HPDE6-E6E7 (cell line): ENCODE data around the gene HSD3B2.
"Not testable (repeated sequence)": the region's sequence is repeated elsewhere in the genome, so short reads cannot be mapped to it uniquely, and the experiment has no call there.

Source experiments
- DNase-seq: peaks from one replicate; pipeline ENCODE4 v3.0.0; 2011; ENCODE audit warnings: missing footprints; ENCODE audit errors: extremely low spot score

The HSD3B2 gene

DNA sequence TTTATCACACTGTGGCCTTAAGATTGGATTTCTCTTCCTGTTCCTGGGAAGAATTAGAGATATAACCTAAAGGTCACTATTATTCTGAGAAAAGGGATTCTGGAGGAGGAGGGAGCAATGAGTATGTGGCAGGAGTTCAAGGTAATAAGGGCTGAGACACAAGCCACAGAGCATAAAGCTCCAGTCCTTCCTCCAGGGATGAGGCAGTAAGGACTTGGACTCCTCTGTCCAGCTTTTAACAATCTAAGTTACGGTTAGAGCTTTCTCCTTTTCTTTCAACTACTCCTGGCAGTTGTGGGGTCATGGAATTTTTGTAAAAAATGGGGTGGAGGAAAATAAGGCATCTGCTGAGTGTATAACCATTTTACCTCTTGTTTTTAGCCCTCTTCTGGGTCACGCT, at the start of gene HSD3B2:
TSS of gene HSD3B2 (plus strand) at position 201 of the 400 bp plus-strand sequence. CDS start 270 bp downstream, outside the sequence.
- DNase-seq: no peak

DNA sequence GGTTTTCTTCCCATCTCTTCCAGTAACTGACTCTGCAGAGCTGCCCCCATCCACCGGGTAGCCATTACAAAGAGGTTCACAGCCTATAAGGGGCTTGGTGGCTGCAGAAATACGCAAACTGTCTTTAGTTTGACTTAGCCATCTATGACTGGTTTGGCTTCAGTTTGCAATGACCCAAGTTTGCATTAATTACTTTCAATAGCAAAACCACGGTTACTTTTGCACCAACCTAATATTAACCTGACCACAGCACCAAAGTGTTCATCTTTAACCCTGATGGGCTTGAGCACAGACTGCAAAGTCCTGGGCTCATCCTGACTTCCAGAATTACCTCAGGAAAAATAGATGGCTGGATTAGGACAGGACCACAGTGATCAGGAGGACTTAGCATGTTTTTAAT, 48.5 kb upstream of the HSD3B2 start:
- DNase-seq: no peak

DNA sequence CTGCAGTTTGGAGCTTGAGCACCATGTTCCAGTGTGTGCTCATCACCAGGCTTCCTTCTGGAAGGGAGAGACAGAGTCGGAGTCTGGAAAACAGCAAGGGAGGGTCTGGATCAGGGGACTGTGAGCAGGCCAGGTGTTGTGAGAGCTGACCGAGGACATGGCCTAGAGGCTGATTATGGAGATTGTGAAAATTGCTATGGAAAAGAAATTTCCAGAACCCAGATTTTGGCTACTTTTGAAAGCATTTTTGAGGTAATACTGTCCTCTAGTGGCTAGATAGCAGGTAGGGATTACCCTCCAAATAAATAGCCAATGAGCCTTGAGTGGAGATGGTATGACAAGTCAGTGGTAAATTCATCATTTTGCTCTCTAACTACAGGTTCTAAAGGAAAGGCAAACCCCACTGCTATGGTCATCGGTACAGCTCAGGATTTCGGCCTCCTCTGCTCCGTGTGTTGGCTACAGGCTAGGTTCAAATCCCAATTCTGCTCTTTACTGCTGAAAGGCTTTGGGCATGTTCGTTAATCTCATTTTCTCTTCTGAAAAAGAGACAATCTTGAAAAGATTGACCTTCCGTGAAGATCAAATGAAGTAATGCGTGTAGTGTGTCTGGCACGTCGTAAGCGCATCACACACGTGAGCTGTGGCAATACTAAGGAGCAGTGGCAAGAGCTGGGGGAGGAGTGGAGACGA, 47.4 kb upstream of the HSD3B2 start:
- DNase-seq: peak; percentile 40

DNA sequence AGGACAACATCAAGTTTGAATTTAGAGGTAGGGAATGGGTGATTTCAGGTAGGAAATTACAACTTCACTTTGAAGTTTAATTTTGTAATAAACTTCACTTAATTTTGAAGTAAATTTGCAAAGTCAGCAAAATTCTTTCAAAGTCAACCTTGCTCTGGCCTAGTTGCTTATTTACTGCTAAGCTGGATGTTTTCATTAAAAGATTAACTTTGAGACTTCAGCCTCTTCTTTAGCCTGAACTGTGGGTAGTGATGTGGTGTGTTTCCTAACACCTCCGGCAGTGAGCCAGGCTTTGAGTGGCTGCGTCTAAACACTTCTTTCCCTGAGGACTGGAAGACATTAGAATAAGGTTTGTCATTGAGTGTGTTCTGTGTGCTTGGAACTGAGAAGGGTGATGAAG, 46.4 kb upstream of the HSD3B2 start, which contains the start of gene HAO2:
TSS of gene HAO2 (plus strand) at position 232 of the 400 bp plus-strand sequence. CDS start 12,301 bp downstream, outside the sequence.
- DNase-seq: no peak

DNA sequence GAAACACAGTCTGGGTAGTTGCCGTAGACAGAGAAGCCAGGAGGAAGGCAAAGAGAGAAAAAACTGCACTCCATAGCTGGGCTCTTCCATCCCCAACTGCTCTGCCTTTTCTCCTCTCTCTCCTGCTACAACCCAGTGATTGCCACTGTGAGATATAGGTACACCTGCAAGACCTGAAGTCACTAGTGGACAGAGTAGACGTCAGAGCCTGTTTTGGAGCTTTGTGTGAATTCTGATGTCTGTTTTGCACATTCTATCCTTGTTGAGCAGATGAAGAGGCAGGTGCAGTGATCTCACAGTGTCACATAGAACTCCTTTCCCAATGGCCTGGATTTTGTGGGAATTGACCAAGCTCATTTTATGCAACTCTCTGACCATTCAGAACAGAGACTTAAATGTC, 44.2 kb upstream of the HSD3B2 start:
- DNase-seq: no peak

DNA sequence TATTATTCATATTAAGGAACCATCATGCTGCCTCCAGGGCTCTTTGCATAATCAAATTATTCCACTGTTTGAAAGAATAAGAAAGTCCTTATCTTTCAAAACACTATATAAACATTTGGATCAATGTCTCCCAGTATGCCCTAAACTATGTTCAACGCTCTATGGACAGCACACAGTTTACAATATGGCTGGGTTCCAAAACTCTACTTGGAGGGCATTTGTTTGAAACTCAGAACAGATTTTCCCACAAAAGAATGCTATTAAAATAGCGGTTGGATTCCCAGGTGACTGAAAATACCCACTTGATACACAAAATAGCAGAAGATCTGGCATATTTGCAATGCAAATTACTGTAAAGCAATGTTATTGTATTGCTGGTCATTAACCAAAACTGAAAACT, 43.1 kb upstream of the HSD3B2 start:
- DNase-seq: no peak

DNA sequence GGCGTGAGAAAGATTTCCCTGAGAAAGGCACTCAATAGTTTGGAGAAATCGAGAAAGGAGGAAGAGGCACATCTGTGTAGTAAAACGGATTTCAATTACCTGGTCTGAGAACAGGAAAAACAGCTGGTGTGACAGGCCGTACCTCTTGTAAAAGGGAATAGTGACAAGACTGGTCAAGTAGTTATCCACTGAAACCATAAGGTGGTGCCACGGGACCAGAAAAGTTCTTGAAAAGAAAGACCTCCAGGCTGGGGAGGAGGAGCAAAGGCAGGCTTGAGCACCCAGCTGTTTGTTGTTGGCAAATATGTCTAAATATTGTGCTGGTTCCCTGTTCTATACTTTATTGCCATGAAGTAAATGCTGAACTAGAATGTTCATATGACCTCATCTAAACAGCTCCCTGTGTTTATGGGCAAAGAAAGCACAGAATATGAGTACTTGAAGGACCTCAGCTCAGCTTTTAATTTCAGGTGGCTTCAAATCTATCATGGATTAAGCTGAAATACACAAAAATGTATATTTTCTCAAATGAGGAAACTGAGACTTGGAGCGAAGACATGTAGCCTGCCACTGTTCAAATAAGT, 42.4 kb upstream of the HSD3B2 start:
- DNase-seq: peak; percentile 44

DNA sequence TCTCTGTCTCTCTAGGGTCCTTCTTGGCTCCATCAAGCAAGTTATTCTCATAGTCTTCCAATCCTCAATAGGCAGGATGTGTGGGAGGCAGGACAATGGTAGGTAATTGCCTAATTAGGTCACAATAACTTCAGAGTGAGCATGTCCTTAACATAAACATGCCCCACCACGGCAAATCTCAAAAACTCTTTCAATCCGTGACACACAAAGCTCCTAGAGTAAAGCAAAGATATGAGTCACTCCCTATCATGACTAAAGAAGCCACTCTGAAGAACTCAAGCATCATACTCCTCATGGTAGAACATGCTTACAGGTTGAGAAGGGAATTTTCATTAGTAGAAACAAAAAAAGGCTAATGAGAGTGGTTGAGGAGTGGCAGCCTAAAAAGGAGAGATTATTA, 41.5 kb upstream of the HSD3B2 start:
- DNase-seq: peak; percentile 43

DNA sequence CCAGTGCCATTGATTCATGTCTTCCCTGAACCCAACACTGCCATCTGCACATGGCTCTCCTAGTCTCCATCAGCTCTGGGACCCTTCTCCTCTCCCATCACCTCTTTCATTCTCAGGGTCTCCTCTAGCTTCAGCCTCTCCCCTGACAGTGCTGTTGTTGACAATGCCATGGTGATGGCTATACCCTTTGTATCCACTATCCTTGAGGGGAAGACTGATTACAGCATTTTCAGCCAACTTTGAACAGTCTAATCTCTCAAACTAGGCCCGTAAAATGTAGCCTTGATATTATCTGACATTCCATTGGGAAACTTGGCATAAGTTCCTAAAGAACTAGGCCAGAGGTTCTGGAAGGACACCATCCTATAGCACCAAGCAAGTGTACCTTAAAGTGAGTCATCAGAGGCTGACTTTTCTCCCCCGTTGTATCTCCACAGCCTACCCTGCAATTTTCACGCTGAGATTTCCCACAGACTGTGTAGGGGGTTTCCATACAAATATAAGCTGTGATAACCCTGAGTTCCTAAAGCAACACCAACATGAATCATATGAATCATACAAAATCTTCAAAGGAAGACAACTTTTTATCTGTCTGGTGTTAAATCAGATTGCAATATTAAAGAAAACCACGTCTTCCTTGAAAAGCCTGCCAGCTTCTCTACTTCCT, 40.6 kb upstream of the HSD3B2 start:
- no peak for DNase-seq

DNA sequence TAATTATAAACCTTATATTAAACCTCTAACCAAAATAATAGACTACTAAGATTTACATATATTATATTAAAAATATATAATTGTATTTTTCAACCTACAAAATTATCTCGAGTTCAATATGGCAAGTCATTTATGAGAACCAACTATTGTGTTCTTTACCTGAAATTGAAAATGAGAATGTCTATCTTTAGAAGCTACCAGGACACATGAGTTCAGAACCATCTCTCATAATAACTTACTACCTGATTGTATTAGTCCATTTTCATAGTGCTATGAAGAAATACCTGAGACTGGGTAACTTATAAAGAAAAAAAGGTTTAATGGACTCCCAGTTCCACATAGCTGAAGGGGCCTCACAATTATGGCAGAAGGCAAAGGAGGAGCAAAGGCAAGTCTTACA, 39.6 kb upstream of the HSD3B2 start:
- DNase-seq: no peak

DNA sequence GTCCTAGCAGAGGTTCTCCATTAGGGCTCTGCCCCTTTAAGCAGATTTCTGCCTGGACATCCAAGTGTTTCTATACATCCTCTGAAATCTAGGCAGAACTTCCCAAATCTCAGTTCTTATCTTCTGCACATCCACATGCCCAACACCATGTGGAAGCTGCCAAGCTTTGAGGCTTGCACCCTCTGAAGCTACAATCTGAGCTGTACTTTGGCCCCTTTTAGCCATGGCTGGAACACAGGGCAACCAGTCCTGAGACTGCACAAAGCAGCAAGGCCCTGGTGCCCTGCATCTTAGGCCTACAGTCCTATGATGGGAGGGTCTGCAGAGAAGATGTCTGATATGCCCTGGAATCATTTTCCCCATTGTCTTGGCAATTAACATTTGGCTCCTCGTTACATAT, 38.4 kb upstream of the HSD3B2 start:
- no peak for DNase-seq

DNA sequence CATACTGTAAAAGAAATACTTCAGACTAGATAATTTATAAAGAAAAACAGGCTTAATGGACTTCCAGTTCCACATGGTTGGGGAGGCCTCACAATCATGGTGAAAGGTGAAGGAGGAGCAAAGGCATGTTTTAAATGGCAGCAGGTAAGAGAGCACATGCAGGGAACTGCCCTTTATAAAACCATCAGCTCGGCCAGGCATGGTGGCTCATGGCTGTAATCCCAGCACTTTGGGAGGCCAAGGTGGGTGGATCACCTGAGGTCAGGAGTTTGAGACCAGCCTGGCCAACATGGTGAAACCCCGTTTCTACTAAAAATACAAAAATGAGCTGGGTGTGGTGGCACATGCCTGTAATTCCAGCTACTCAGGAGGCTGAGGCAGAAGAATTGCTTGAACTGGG, 37.4 kb upstream of the HSD3B2 start:
- not testable (repeated sequence) for DNase-seq

DNA sequence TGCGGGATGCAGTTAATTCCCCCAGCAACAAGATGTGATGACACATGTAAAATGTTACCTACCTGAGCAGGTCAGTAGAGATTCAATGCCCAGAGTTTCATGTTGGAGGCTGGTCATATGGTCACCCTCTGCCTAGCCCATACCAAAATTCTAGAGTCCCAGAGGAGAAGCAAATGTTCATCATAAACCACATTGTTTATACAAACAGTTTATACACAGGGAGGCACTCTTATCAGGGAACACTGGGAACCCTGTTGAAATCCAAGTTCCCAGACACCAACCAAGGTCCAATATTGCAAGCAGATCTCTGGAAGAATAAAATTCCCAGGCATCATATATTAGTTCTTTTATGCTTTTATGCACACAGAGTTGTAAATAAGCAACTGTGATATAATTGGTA, 35.8 kb upstream of the HSD3B2 start:
- no peak for DNase-seq

DNA sequence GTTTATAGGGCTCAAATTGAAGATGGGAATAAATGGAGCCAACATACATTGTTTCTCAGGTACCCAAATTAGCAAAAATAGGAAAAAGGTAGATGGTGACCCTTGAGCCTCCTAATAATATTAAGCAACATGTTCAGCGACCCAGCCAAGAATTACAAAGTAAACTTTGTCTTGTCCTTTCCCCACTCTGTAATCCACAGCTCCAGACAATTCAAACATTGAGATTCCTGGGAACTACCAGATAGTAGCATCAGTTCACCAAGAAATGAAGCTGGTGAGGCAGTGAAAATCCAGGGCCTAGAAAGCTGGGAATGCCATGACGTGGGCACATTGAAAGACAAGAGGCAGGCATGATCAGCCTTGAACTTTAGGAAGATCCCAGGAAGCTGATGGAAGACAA, 34.6 kb upstream of the HSD3B2 start:
- no peak for DNase-seq

DNA sequence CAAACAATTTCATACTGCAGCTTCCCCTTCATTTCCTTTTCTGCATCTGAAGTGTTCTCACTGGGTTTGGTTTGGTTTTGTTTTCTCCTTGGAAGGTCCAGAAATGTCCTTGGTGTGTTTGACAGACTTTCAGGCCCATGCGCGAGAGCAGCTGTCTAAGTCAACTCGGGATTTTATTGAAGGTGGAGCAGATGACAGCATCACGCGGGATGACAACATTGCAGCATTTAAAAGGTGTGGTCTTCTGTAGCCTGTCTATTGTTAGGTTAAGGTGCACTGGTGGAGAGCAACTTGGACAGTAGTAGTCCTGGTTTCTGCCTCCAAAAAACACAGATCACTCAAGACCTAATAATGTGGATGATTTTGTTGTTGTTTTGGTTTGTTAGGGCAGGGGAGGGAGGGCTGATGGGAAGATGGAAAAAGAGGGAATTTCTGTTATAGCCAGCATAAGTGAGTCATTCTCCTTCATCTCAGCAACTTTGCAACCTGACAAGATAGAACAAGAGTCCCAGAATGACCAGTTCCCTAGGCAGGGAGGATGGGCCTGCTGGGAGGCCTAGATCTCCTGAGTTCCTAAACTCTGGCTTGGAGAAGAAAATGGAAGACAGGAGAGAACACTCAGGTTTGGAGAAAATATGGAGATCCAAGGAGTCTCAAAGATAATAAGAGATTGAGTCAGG, 33.8 kb upstream of the HSD3B2 start:
- DNase-seq: no peak

DNA sequence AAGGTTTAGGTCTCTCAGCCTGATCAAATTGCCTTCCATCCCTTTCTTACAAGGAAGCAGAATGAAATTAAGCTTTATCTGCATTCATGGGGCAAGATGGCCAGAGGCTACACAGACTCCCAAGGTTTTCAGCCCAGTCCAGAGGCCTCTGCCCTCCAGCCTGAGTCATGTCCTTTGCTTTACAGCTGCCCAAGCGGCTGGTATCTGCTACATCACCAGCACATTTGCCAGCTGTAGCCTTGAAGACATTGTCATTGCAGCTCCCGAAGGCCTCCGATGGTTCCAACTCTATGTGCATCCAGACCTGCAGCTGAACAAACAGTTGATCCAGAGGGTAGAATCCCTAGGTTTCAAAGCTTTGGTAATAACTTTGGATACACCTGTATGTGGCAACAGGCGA, 30.4 kb upstream of the HSD3B2 start:
- DNase-seq: no peak

DNA sequence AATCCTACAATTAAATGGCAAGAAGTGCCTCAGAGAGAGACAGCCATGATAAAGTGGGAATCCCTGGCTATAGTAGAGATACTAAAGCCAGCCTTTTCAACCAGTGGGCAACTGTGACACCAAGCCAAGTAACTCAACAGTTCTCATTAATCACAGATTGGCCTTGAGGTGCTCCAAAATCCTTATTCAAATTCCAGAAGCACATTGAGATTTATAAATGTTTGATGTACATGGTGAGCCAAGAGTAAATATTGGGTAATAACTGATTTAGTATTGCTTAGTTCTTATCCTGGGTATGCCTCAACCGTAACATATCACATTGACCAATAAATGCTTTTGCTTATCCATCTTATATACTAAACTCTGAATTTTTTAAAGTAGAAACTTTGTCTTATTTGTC, 29.3 kb upstream of the HSD3B2 start:
- DNase-seq: no peak

DNA sequence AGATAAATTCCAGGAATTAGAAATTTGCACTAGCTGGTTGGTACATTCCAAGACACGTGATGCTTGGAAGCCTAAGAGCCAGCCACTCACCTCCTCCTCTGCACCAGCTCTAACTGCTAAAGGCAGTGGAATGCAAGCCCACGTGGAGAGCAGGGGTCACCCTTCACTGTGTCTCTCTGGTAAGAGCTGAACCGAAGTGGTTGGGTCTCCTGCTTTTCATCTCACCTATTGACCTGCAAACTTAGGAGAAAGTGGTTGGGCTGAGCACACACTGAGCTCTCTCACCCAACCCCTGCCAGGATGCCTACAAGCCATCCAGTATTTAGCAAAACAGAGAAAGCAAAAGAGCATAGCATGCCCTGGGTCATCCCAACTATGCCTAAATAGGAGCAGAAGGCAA, 27.1 kb upstream of the HSD3B2 start:
- no peak for DNase-seq

DNA sequence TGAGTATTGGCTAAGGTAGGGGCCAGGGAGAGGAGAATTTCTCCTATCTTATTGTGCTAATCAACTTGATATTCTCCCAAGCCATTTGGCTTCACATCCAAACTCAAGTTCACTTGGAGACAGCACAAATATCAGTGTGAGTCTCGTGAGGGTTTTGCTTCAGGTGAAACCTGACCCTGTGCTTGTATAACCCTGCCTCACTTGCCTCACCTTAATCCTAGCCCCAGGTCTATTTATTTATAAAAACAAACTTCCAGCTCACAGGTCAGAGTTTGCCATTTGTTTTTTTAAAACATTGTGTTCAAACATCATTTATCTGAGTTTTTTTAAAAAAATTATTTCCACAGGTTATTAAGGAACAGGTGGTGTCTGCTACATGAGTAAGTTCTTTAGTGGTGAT, 26.5 kb upstream of the HSD3B2 start:
- DNase-seq: no peak

DNA sequence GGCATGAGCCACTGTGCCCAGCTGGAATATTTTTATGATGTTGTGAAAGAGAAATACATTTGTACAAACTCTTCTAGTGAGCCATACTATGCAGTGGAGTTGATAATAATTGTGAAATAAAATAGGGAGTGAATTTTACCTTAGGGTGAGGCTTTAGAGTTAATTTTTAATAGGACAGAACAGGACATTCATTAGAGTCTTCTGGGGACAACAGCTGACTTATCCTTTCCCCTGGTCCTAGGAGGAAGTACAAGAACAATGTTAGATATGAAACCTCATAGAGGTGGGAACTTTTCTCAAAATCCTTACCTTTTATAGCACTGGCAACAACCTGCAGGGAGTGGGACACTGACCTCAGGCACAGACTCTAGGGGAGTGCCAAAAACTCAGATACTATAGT, 24.4 kb upstream of the HSD3B2 start:
- DNase-seq: no peak

DNA sequence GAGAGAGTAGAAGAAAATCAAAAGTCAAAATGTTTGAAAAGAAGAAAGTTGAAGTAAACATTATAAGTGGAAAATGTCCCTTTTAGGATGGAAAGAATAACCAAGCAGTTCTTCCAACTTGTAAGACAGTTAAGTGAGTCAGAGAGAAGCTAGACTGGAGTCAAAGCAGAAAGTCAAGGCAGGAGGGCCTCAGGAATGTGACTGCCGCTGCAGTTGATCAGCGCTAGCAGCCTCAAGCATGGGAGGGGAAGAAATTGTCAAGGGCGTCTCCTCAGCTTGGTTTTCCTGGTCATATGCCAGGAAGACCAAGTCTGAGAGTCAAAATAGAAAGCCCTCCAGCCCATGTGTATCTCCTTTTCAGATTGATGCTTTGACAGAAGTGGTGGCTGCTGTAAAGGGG, 23.2 kb upstream of the HSD3B2 start:
- no peak for DNase-seq

DNA sequence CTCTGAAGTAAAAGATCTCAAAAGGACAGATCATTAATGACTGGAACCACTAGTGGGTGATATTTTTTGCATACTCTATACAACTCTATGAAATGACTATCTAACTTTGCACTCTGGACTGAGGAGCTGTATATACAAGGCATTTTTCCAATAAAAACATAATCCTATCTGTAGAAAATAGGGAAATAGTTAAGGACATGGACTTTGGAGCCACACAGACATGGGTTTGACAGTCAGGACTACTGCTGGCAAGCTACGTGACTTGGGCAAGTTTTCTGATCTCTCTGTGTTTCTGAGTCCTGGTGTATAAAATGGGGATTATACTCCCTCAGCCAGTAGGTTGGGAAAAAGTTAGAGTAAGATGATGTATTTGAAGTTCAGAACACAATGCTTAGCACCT, 20.9 kb upstream of the HSD3B2 start:
- no peak for DNase-seq

DNA sequence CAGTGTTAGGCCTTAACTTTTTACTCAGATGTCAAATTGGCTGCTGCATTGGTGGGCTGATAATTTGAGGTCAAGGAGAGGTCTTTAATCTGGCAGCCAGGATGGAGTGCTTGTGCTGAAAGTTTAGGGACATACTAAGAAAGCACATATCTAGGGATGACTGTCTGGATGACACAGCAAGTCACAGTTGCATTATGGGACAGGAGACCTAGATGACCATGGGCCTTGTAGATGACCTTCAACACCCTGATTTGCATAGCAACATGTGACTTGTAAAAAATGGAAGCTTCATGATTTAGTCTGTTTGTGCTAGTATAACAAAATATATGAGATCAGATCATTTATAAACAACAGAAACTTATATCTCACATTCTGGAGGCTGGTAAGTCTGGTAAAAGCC, 18.0 kb upstream of the HSD3B2 start:
- DNase-seq: no peak
